ENCODE data around the gene MYH3. TPM values are rescaled to one million over a fixed set of nuclear protein-coding genes. Genes with fewer than 3 reads are reported as not detected.
"Not testable (repeated sequence)": the region's sequence is repeated elsewhere in the genome, so short reads cannot be mapped to it uniquely, and the experiment has no call there.

The MYH3 gene
- total RNA-seq, 6 experiments from 2014 or later, result 0.28 to 1.5 (median 0.50) TPM

GRCh38 chr17:10697092-10698081 lies 40.3 kb upstream of the MYH3 start, which contains the start of the genes ADPRM and SCO1:
TSS of gene ADPRM (plus strand) at chr17:10697594. CDS start at chr17:10704927, 7,333 bp downstream.
TSS of gene SCO1 (minus strand) at chr17:10697533. CDS start at chr17:10697507, 26 bp downstream.
- peak within 1 kb of the TSS; percentile 92 for H3K27ac Mint-ChIP-seq
- peaks cover 20% of the 10 kb centered on the region for H3K36me3 Mint-ChIP-seq (ENCODE audit: low read depth)
- no peaks in the 10 kb centered on the region for H3K9me3 Mint-ChIP-seq
- TF ChIP-seq CTCF (IDR thresholded peaks at IDR 0.05), result peak; percentile 76
- H3K4me1 Mint-ChIP-seq (ENCODE audit: low read depth), result peaks cover 43% of the 10 kb centered on the region
- peak; percentile 92 for DNase-seq
- H3K27me3 Mint-ChIP-seq (ENCODE audit: insufficient read depth), result no peaks in the 10 kb centered on the region
- peak within 1 kb of the TSS; percentile 91 for H3K4me3 Mint-ChIP-seq

GRCh38 chr17:10695875-10696407 lies 38.8 kb upstream of the MYH3 start:
- peaks cover 29% of the 10 kb centered on the region for H3K36me3 Mint-ChIP-seq (ENCODE audit: low read depth)
- H3K4me3 Mint-ChIP-seq, result peak overlapping the region; percentile 91
- not testable (repeated sequence) for DNase-seq; H3K9me3 Mint-ChIP-seq; H3K27me3 Mint-ChIP-seq (ENCODE audit: insufficient read depth)
- H3K27ac Mint-ChIP-seq, result peak overlapping the region; percentile 43
- peaks cover 33% of the 10 kb centered on the region for H3K4me1 Mint-ChIP-seq (ENCODE audit: low read depth)

GRCh38 chr17:10687499-10687898 lies 30.4 kb upstream of the MYH3 start:
- Mint-ChIP-seq H3K4me1 (ENCODE audit: low read depth) (peaks cover 35% of the 10 kb centered on the region), H3K27me3 (ENCODE audit: insufficient read depth) (no peaks in the 10 kb centered on the region), H3K4me3 (no peak overlapping the region), H3K9me3 (no peaks in the 10 kb centered on the region), H3K27ac (no peak overlapping the region), H3K36me3 (ENCODE audit: low read depth) (peaks cover 44% of the 10 kb centered on the region)
- no peak for DNase-seq
- TF ChIP-seq CTCF (IDR thresholded peaks at IDR 0.05), result no peak

GRCh38 chr17:10683853-10684252 lies 26.7 kb upstream of the MYH3 start:
- TF ChIP-seq CTCF (IDR thresholded peaks at IDR 0.05), result peak; percentile 84
- Mint-ChIP-seq H3K4me1 (ENCODE audit: low read depth) (peaks cover 39% of the 10 kb centered on the region), H3K27ac (peak overlapping the region; percentile 15; the same call in 1 of the 2 replicates), H3K9me3 (no peaks in the 10 kb centered on the region), H3K36me3 (ENCODE audit: low read depth) (peaks cover 19% of the 10 kb centered on the region), H3K27me3 (ENCODE audit: insufficient read depth) (no peaks in the 10 kb centered on the region), H3K4me3 (no peak overlapping the region)
- DNase-seq, result peak; percentile 37

GRCh38 chr17:10681866-10682446 lies 24.8 kb upstream of the MYH3 start:
- H3K4me1 Mint-ChIP-seq (ENCODE audit: low read depth), result peaks cover 39% of the 10 kb centered on the region
- peaks cover 19% of the 10 kb centered on the region for H3K36me3 Mint-ChIP-seq (ENCODE audit: low read depth)
- H3K4me3 Mint-ChIP-seq, result peak overlapping the region; percentile 18; the same call in 1 of the 2 replicates
- H3K27me3 Mint-ChIP-seq (ENCODE audit: insufficient read depth), result no peaks in the 10 kb centered on the region
- peak overlapping the region; percentile 80 for H3K27ac Mint-ChIP-seq
- no peak for TF ChIP-seq CTCF (IDR thresholded peaks at IDR 0.05)
- no peaks in the 10 kb centered on the region for H3K9me3 Mint-ChIP-seq
- peak; percentile 55 for DNase-seq

Data from HFFc6 (cell line).